Neuron (in vitro differentiated cells): ENCODE measurements around the gene SH3YL1.

Source experiments
- H2AFZ ChIP-seq: one replicate; pipeline ENCODE4 v1.6.1; 2013; ENCODE audit warnings: low read depth, mild to moderate bottlenecking, inconsistent platforms, low read length, moderate library complexity
- H3K27me3 ChIP-seq: one replicate; pipeline ENCODE4 v1.6.1; 2013; ENCODE audit warnings: low read length; ENCODE audit not compliant: insufficient read depth
- H3K36me3 ChIP-seq: one replicate; pipeline ENCODE4 v1.6.1; 2013; ENCODE audit warnings: low read length; ENCODE audit not compliant: insufficient read depth
- H3K4me1 ChIP-seq: one replicate; pipeline ENCODE4 v1.6.1; 2013; ENCODE audit warnings: low read length; ENCODE audit not compliant: insufficient read depth
- H3K4me3 ChIP-seq: 2 replicates; pipeline ENCODE4 v1.5.1; 2013; ENCODE audit warnings: mild to moderate bottlenecking, low read length, moderate library complexity
- H3K9me3 ChIP-seq: one replicate; pipeline ENCODE4 v1.6.1; 2013; ENCODE audit warnings: low read length

The SH3YL1 gene

GRCh38 chr2:238869-239268, 25.0 kb downstream of the SH3YL1 start:
- H3K4me3 ChIP-seq, result no peak overlapping the region
- no peaks in the 10 kb centered on the region for H3K27me3 ChIP-seq
- H3K9me3 ChIP-seq, result no peaks in the 10 kb centered on the region
- no peaks in the 10 kb centered on the region for H3K4me1 ChIP-seq
- H2AFZ ChIP-seq, result no peak overlapping the region
- H3K36me3 ChIP-seq, result peaks cover 9% of the 10 kb centered on the region

GRCh38 chr2:238431-238830, 25.4 kb downstream of the SH3YL1 start:
- H3K27me3 ChIP-seq, result no peaks in the 10 kb centered on the region
- H3K4me3 ChIP-seq, result no peak overlapping the region
- H3K36me3 ChIP-seq, result peaks cover 9% of the 10 kb centered on the region
- no peaks in the 10 kb centered on the region for H3K9me3 ChIP-seq
- no peak overlapping the region for H2AFZ ChIP-seq
- H3K4me1 ChIP-seq, result no peaks in the 10 kb centered on the region

GRCh38 chr2:237878-238277, 26.0 kb downstream of the SH3YL1 start:
- Histone ChIP-seq H3K4me3 (no peak overlapping the region), H3K4me1 (no peaks in the 10 kb centered on the region), H3K9me3 (no peaks in the 10 kb centered on the region), H3K27me3 (no peaks in the 10 kb centered on the region), H3K36me3 (peaks cover 3% of the 10 kb centered on the region), H2AFZ (no peak overlapping the region)

GRCh38 chr2:236993-237539, 26.8 kb downstream of the SH3YL1 start:
- H3K27me3 ChIP-seq, result no peaks in the 10 kb centered on the region
- H3K4me3 ChIP-seq, result no peak overlapping the region
- no peaks in the 10 kb centered on the region for H3K9me3 ChIP-seq
- no peaks in the 10 kb centered on the region for H3K4me1 ChIP-seq
- H3K36me3 ChIP-seq, result peaks cover 3% of the 10 kb centered on the region
- no peak overlapping the region for H2AFZ ChIP-seq

- no peaks in the 10 kb centered on the region for H3K9me3 ChIP-seq
- peaks cover 12% of the 10 kb centered on the region for H3K36me3 ChIP-seq
- H3K4me3 ChIP-seq, result no peak overlapping the region
- H3K4me1 ChIP-seq, result no peaks in the 10 kb centered on the region
- H2AFZ ChIP-seq, result no peak overlapping the region
- no peaks in the 10 kb centered on the region for H3K27me3 ChIP-seq
Observed at GRCh38 chr2:234421-234820, 29.4 kb downstream of the SH3YL1 start.

- Histone ChIP-seq H3K27me3 (no peaks in the 10 kb centered on the region), H3K4me1 (no peaks in the 10 kb centered on the region), H2AFZ (no peak overlapping the region), H3K9me3 (no peaks in the 10 kb centered on the region), H3K36me3 (peaks cover 16% of the 10 kb centered on the region), H3K4me3 (no peak overlapping the region)
Observed at GRCh38 chr2:233030-233429, 30.8 kb downstream of the SH3YL1 start.

GRCh38 chr2:231521-232185, 32.2 kb downstream of the SH3YL1 start:
- Histone ChIP-seq H3K36me3 (peaks cover 23% of the 10 kb centered on the region), H2AFZ (no peak overlapping the region), H3K4me1 (no peaks in the 10 kb centered on the region), H3K4me3 (no peak overlapping the region), H3K27me3 (no peaks in the 10 kb centered on the region), H3K9me3 (no peaks in the 10 kb centered on the region)

- no peaks in the 10 kb centered on the region for H3K9me3 ChIP-seq
- no peaks in the 10 kb centered on the region for H3K4me1 ChIP-seq
- no peaks in the 10 kb centered on the region for H3K27me3 ChIP-seq
- H3K4me3 ChIP-seq, result no peak overlapping the region
- H3K36me3 ChIP-seq, result peaks cover 26% of the 10 kb centered on the region
- no peak overlapping the region for H2AFZ ChIP-seq
Observed at GRCh38 chr2:228518-229278, 35.1 kb downstream of the SH3YL1 start.

GRCh38 chr2:228115-228514, 35.7 kb downstream of the SH3YL1 start:
- no peaks in the 10 kb centered on the region for H3K9me3 ChIP-seq
- H3K27me3 ChIP-seq, result no peaks in the 10 kb centered on the region
- H3K4me1 ChIP-seq, result no peaks in the 10 kb centered on the region
- peaks cover 28% of the 10 kb centered on the region for H3K36me3 ChIP-seq
- H3K4me3 ChIP-seq, result no peak overlapping the region
- H2AFZ ChIP-seq, result no peak overlapping the region

GRCh38 chr2:223971-224760, 39.7 kb downstream of the SH3YL1 start:
- Histone ChIP-seq H2AFZ (no peak overlapping the region), H3K9me3 (no peaks in the 10 kb centered on the region), H3K27me3 (no peaks in the 10 kb centered on the region), H3K36me3 (peaks cover 27% of the 10 kb centered on the region), H3K4me1 (no peaks in the 10 kb centered on the region), H3K4me3 (no peak overlapping the region)

GRCh38 chr2:223451-223850, 40.4 kb downstream of the SH3YL1 start:
- peaks cover 28% of the 10 kb centered on the region for H3K36me3 ChIP-seq
- H3K4me3 ChIP-seq, result no peak overlapping the region
- H2AFZ ChIP-seq, result no peak overlapping the region
- H3K4me1 ChIP-seq, result no peaks in the 10 kb centered on the region
- H3K9me3 ChIP-seq, result no peaks in the 10 kb centered on the region
- H3K27me3 ChIP-seq, result no peaks in the 10 kb centered on the region

GRCh38 chr2:216068-216467, 47.8 kb downstream of the SH3YL1 start:
- no peak overlapping the region for H3K4me3 ChIP-seq
- H3K27me3 ChIP-seq, result no peaks in the 10 kb centered on the region
- H2AFZ ChIP-seq, result no peak overlapping the region
- peaks cover 14% of the 10 kb centered on the region for H3K36me3 ChIP-seq
- no peaks in the 10 kb centered on the region for H3K4me1 ChIP-seq
- H3K9me3 ChIP-seq, result no peaks in the 10 kb centered on the region
